ENCODE measurements around the gene PLSCR4. TPM values are rescaled to one million over a fixed set of nuclear protein-coding genes. Genes with fewer than 3 reads are reported as not detected.
"Not testable (repeated sequence)": the region's sequence is repeated elsewhere in the genome, so short reads cannot be mapped to it uniquely, and the experiment has no call there.

The PLSCR4 gene
- polyA plus RNA-seq, 2 of the 4 experiments (the other 2 are of a cell fraction): 8.3 to 17.2 TPM

GRCh38 chr3:146226881-146227280 lies 24.0 kb downstream of the PLSCR4 start (continued):
- TF ChIP-seq, protein P1, sequence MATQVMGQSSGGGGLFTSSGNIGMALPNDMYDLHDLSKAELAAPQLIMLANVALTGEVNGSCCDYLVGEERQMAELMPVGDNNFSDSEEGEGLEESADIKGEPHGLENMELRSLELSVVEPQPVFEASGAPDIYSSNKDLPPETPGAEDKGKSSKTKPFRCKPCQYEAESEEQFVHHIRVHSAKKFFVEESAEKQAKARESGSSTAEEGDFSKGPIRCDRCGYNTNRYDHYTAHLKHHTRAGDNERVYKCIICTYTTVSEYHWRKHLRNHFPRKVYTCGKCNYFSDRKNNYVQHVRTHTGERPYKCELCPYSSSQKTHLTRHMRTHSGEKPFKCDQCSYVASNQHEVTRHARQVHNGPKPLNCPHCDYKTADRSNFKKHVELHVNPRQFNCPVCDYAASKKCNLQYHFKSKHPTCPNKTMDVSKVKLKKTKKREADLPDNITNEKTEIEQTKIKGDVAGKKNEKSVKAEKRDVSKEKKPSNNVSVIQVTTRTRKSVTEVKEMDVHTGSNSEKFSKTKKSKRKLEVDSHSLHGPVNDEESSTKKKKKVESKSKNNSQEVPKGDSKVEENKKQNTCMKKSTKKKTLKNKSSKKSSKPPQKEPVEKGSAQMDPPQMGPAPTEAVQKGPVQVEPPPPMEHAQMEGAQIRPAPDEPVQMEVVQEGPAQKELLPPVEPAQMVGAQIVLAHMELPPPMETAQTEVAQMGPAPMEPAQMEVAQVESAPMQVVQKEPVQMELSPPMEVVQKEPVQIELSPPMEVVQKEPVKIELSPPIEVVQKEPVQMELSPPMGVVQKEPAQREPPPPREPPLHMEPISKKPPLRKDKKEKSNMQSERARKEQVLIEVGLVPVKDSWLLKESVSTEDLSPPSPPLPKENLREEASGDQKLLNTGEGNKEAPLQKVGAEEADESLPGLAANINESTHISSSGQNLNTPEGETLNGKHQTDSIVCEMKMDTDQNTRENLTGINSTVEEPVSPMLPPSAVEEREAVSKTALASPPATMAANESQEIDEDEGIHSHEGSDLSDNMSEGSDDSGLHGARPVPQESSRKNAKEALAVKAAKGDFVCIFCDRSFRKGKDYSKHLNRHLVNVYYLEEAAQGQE (IDR thresholded peaks at IDR 0.05): no peak
- no peak for TF ChIP-seq EP300 (IDR thresholded peaks at IDR 0.05)

- FAIRE-seq; H3K27ac ChIP-seq; ATAC-seq; DNase-seq (ENCODE audit: low read depth in 1 of 2, low spot score in 1 of 2); POLR2A ChIA-PET; H3K4me3 ChIP-seq; H3K4me2 ChIP-seq; H3K9me3 ChIP-seq: not testable (repeated sequence)
- 93% methylated on average over 5 of the region's 25 CpGs for WGBS (ENCODE audit: missing lambda C conversion rate)
- CTCF ChIA-PET: interaction anchor here (1.5 to 2.9 kb wide), 3 partner anchors 16 to 102 kb away, joined by 3 to 13 read pairs (median 12); no protein-coding TSS in a partner anchor
- H3K4me1 ChIP-seq: peaks cover 32% of the 10 kb centered on the region
These were observed 25.4 kb downstream of the PLSCR4 start for GRCh38 chr3:146225458-146225857.

- ATAC-seq (peak; percentile 72 to 80), DNase-seq (ENCODE audit: low read depth in 1 of 2, low spot score in 1 of 2) (peak; percentile 38 to 87), FAIRE-seq (peak; percentile 46)
- CTCF ChIA-PET: interaction anchor here (0.7 to 7.0 kb wide), 8 partner anchors 32 to 354 kb away, joined by 3 to 35 read pairs (median 4); no protein-coding TSS in a partner anchor
- Histone ChIP-seq H3K9me3 (no peaks in the 10 kb centered on the region), H3K4me2 (peak overlapping the region; percentile 82), H3K27ac (peak overlapping the region; percentile 82 to 91), H3K4me1 (peaks cover 40% of the 10 kb centered on the region), H3K4me3 (no peak overlapping the region)
- POLR2A ChIA-PET: interaction anchor here (0.8 kb wide), 1 partner anchor 321 kb away, joined by 4 read pairs; the partner anchor contains the start of gene PLSCR1
- 16% methylated on average over 6 of the region's 6 CpGs for WGBS (ENCODE audit: missing lambda C conversion rate)
- TF ChIP-seq MAFK (IDR thresholded peaks at IDR 0.05; ENCODE audit: partially characterized antibody) (peak; percentile 83), ESRRA (IDR thresholded peaks at IDR 0.05; ENCODE audit: borderline replicate concordance, low read length) (no peak), NFE2L2 (conservative IDR thresholded peaks at IDR 0.05; ENCODE audit: low read length) (no peak), EHF (CRISPR knock-in tag; IDR thresholded peaks at IDR 0.05) (no peak), FOSL2 (IDR thresholded peaks at IDR 0.05) (peak; percentile 61), FOSL2 (CRISPR knock-in tag; IDR thresholded peaks at IDR 0.05) (peak; percentile 95), KDM1A (IDR thresholded peaks at IDR 0.05; ENCODE audit: low read depth) (no peak), MAZ (IDR thresholded peaks at IDR 0.05; ENCODE audit: borderline replicate concordance, low read depth, low read length) (no peak), JUNB (IDR thresholded peaks at IDR 0.05) (peak; percentile 65), E2F6 (IDR thresholded peaks at IDR 0.05; ENCODE audit: borderline replicate concordance, low read depth) (no peak), JUN (IDR thresholded peaks at IDR 0.05) (no peak), BCL3 (IDR thresholded peaks at IDR 0.05) (no peak), TP53 (CRISPR knock-in tag; IDR thresholded peaks at IDR 0.05) (no peak), GATA3 (IDR thresholded peaks at IDR 0.05; ENCODE audit: borderline replicate concordance) (peak; percentile 42; the same call in 1 of the 2 replicates), CBX8 (IDR thresholded peaks at IDR 0.05) (no peak), HOXA7 (CRISPR knock-in tag; IDR thresholded peaks at IDR 0.05) (no peak), PHF8 (IDR thresholded peaks at IDR 0.05; ENCODE audit: borderline replicate concordance, low read depth) (no peak), RFX5 (IDR thresholded peaks at IDR 0.05) (no peak), RNF2 (IDR thresholded peaks at IDR 0.05; ENCODE audit: borderline replicate concordance, low read depth) (no peak), HEYL (CRISPR knock-in tag; IDR thresholded peaks at IDR 0.05) (no peak), CHD4 (IDR thresholded peaks at IDR 0.05; ENCODE audit: borderline replicate concordance) (no peak)
- TF ChIP-seq, protein P2, sequence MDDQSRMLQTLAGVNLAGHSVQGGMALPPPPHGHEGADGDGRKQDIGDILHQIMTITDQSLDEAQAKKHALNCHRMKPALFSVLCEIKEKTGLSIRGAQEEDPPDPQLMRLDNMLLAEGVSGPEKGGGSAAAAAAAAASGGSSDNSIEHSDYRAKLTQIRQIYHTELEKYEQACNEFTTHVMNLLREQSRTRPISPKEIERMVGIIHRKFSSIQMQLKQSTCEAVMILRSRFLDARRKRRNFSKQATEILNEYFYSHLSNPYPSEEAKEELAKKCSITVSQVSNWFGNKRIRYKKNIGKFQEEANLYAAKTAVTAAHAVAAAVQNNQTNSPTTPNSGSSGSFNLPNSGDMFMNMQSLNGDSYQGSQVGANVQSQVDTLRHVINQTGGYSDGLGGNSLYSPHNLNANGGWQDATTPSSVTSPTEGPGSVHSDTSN (IDR thresholded peaks at IDR 0.05): peak; percentile 46; the same call in 1 of the 2 replicates
- TF ChIP-seq, protein P3, sequence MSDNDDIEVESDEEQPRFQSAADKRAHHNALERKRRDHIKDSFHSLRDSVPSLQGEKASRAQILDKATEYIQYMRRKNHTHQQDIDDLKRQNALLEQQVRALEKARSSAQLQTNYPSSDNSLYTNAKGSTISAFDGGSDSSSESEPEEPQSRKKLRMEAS (IDR thresholded peaks at IDR 0.05): peak; percentile 45; the same call in 1 of the 2 replicates
These were observed 27.2 kb downstream of the PLSCR4 start for GRCh38 chr3:146223401-146224373.

All from A549 (cell line).